Activated naive CD4-positive, alpha-beta T cell (primary cell): ENCODE measurements around the gene FAM120B.

Source experiments
- DNase-seq, 4 experiments: peaks; one replicate each; lab custom pipeline; 2025; lab: John Stamatoyannopoulos, UW

FAM120B gene

GRCh38 chr6:170420791-170421776, 114.5 kb downstream of the FAM120B start:
- DNase-seq: no peak

- DNase-seq: no peak
Observed at GRCh38 chr6:170421921-170422320, 115.4 kb downstream of the FAM120B start.

GRCh38 chr6:170423030-170423429, 116.5 kb downstream of the FAM120B start:
- DNase-seq: no peak

- DNase-seq: no peak
Observed at GRCh38 chr6:170423814-170424603, 117.5 kb downstream of the FAM120B start.

GRCh38 chr6:170424604-170425126, 118.1 kb downstream of the FAM120B start:
- no peak for DNase-seq

- no peak for DNase-seq
Observed at GRCh38 chr6:170429450-170429849, 122.9 kb downstream of the FAM120B start.

- DNase-seq: no peak
Observed at GRCh38 chr6:170433163-170434116, 126.9 kb downstream of the FAM120B start.

- no peak for DNase-seq
Observed at GRCh38 chr6:170434117-170434820, 127.7 kb downstream of the FAM120B start.

- DNase-seq: no peak
Observed at GRCh38 chr6:170434821-170435155, 128.2 kb downstream of the FAM120B start.

- DNase-seq: no peak
Observed at GRCh38 chr6:170435766-170436165, 129.2 kb downstream of the FAM120B start.

- DNase-seq: no peak
Observed at GRCh38 chr6:170436209-170436809, 129.8 kb downstream of the FAM120B start.

- DNase-seq: no peak
Observed at GRCh38 chr6:170437719-170438401, 131.3 kb downstream of the FAM120B start.

- DNase-seq: no peak
Observed at GRCh38 chr6:170438402-170438753, 131.8 kb downstream of the FAM120B start.

- no peak for DNase-seq
Observed at GRCh38 chr6:170438861-170439260, 132.3 kb downstream of the FAM120B start.

GRCh38 chr6:170439366-170440361, 133.1 kb downstream of the FAM120B start:
- DNase-seq: no peak

- DNase-seq: no peak
Observed at GRCh38 chr6:170440437-170440836, 133.9 kb downstream of the FAM120B start.

GRCh38 chr6:170441316-170441715, 134.8 kb downstream of the FAM120B start:
- no peak for DNase-seq

- DNase-seq: no peak
Observed at GRCh38 chr6:170442596-170442995, 136.0 kb downstream of the FAM120B start.
